ENCODE measurements around the gene ST3GAL4.

ST3GAL4 gene

DNA sequence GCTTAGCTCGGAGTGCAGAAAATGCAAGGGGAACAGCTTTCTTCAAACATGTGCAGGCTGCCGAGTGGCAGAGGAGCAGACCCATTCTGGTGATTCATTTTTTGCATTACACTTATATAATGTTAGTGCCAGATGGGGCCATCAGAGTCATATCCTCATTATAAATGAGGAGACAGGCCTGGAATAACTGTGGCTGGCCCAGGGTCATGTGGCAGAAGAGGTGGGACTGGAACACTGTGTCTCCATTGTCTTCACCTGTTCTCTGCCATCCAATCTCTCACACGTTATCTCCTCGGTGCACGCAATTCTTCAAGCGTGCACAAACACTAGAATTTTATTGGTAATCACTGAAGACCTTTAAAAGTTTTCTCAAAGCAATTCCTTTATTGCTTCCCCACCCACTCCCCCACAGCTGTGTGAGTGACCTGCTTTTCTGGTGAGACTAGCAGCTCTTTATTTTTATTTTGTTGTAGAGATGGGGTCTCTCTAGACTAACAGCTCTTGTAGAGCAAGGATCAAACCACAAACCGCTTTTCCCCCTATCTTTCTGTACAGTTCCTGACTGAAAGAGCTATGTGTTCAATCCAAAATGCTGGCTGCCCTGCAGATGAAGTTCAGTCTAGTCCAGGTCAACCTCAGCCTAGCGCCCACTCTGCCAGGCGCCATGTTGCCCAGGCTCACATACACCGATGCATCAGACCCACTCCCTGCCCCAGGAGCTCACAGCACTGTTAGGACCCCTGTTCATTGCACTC is 75.3 kb downstream of the ST3GAL4 start:
- DNase-seq = no peak

- no peak for DNase-seq
Measured at GRCh38 chr11:126431401-126432064, 76.0 kb downstream of the ST3GAL4 start.

DNA sequence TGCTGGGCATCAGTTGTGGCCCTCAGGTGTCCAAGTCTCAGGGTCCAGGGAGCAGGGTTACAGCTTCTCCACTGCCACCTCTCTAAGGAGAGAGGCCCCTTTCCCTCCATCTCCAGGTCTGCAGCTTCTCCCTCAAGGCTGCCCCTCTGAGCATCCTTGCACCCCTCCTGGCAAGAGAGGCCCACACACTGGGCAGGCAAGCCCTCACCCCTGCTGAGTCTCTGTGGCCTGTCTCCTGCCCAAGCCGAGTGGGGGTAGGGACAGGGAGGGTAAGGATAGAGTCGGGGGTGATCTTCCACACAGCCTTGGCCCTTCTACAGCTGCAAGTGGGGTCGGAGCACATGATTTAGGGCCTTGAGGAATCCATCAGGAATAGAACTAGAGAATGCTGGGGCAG is 76.6 kb downstream of the ST3GAL4 start:
- no peak for DNase-seq

DNA sequence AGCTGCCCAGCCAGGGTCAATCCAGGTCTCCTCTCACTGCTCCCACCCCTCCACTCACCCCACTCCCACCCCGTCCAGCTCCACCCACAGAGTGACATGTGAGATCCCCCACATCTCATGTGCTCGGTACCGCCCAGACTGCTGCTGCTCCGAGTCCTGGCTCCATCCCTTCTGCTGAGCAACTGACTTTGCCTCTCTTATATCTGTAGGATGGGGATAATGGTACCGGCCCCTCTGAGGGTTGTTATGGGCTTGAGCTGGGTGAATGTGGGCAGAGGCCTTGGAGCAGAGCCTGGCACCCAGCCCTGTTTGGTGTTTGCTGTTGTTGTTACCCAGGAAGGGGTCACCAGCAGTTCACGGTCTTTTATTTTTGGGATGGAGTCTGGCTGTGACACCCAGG is 77.0 kb downstream of the ST3GAL4 start:
- DNase-seq = no peak

- no peak for DNase-seq
Measured at GRCh38 chr11:126433244-126433846, 77.9 kb downstream of the ST3GAL4 start.

DNA sequence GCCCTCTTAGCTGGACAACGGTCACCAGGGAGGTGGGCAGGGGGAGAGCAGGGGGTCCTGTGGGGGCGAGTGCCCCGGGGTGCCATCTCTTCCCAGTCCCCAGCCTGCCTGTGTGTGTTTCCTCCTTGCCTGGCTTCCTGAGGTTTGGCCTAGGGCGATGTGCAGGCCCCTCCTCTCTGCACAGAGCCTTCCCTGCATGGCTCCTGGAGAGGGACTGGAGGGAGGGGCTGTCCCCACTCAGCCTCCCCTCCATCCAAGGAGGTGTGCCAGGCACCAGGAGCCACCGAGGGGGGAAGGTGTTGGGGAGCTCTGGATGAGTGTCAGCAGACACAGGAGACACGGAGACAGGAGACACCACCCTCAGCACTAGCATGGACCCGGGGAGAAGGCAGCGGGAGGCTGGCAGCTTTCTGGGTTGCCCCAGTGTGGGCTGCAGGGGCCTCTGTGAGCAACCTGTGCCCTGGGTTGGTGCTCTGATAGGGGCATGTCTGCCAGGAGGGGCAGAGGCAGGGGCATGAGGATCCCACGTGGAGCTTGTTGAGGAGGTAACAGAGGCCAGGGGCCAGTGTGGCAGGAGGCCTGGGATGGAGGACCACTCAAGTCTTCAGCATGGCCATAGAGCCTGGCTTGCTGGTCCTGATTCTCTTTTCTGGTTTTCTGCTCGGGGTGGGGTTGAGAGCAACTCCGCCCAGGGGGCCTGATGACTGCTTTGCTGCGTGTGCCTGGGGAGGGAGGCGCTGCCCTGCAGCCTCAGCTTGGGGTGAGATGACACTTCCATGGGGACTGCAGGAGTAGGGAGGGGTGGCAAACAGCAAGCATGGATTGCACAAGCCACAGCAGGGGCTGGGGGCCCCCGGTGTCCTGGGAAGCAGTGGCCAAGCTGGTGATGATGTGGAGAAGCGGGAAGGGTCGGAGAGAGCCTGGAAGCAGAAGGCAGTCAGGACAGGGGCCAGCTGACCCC is 78.8 kb downstream of the ST3GAL4 start:
- DNase-seq = no peak

- no peak for DNase-seq
Measured at GRCh38 chr11:126434950-126435335, 79.5 kb downstream of the ST3GAL4 start.

GRCh38 chr11:126436209-126436755 is 80.8 kb downstream of the ST3GAL4 start:
- DNase-seq = no peak

- DNase-seq = no peak
Measured at GRCh38 chr11:126437731-126438130, 82.2 kb downstream of the ST3GAL4 start.

- no peak for DNase-seq
Measured at GRCh38 chr11:126438272-126438671, 82.8 kb downstream of the ST3GAL4 start.

DNA sequence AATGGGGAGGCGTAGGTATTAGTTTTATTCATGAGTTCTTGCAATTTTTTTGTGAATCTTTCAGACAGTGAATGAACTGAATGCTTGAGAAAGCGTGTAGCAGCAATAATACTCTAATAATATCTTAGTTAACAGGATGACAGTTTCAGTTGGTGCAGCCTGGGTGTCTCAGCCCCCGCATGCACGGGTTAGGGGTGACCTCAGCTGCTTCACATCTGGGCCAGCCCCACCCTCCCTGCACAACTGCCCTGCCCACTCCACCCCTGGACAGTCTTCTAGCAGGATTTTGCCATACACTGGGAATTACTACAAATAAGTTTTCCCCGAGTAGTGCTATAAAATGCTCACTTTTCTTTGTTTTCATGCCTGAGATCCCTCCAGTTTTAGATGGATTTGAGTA is 83.2 kb downstream of the ST3GAL4 start:
- no peak for DNase-seq

DNA sequence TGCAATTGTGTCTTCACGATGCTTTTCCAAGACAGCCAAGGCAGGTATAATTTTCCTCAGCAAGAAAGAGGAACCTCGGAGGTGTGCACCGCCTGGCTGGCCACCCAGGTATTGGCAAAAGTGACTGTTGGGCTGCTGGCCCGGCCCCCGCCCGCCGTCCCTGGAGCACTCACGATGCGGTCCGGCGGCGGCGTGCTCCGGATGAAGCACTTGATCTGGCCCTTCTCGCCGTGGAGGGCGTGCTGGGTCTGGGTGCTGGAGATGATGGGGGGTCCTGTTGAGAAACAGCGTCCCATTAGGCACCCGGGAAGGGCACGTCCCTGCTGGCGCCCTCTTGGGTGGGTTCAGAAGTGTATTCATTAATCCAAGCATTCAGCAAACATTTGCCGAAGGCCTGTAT is 84.8 kb downstream of the ST3GAL4 start:
- no peak for DNase-seq

GRCh38 chr11:126440792-126441514 is 85.5 kb downstream of the ST3GAL4 start:
- DNase-seq = peak; percentile 79

- peak; percentile 32 for DNase-seq
Measured at GRCh38 chr11:126443120-126443519, 87.6 kb downstream of the ST3GAL4 start.

DNA sequence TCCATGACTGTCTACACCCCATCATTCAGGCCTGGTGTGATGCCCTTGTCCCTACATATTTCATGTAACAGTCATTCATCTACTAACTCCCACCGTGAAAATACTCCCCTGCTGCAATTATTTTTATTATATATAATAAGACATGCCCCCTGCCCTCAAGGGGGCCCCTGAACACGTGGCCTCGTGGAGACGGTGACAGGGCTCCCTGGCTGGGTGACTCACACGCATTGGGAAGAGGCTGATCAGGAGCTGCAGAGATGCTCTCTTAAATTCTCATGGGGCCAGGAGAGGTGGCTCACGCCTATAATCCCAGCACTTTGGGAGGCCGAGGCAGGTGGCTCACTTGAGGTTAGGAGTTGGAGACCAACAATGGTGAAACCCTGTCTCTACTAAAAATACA is 88.6 kb downstream of the ST3GAL4 start:
- no peak for DNase-seq

GRCh38 chr11:126446581-126446980 is 91.1 kb downstream of the ST3GAL4 start:
- no peak for DNase-seq

- DNase-seq = no peak
Measured at GRCh38 chr11:126450198-126450597, 94.7 kb downstream of the ST3GAL4 start.

- no peak for DNase-seq
Measured at GRCh38 chr11:126450806-126451205, 95.3 kb downstream of the ST3GAL4 start.

DNA sequence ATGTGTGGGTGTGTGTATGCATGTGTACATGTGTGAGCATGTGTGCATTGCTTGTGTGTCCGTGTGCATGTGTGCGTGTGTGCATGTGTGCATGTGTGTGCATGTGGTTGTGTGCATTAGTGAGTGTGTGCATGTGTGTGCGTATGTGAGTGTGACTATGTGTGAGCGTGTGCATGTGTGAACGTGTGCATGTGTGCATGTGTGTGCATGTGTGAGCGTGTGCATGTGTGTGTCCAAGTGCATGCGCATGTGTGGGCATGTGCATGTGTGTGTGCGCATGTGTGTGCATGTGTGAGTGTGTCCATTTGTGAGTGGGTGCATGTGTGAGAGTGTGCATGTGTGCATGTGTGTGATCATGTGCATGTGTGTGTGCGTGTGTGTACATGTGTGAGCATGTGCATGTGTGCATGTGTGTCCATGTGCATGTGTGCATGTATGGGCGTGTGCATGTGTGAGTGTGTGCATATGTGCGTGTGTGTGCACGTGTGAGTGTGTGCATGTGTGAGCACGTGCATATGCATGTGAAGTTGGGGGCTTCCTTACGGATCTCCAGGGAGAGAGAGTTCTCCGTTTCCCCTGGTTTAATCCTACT is 95.8 kb downstream of the ST3GAL4 start:
- DNase-seq = no peak

GRCh38 chr11:126452241-126453101 is 97.0 kb downstream of the ST3GAL4 start:
- no peak for DNase-seq

- no peak for DNase-seq
Measured at GRCh38 chr11:126456089-126456488, 100.6 kb downstream of the ST3GAL4 start.
